Heart right ventricle (tissue), 16 donors: Measurements from ENCODE around the gene ITLN2. TPM values are rescaled to one million over a fixed set of nuclear protein-coding genes. Genes with fewer than 3 reads are reported as not detected.
"Not testable (repeated sequence)": the region's sequence is repeated elsewhere in the genome, so short reads cannot be mapped to it uniquely, and the experiment has no call there.

Experiments used
- ATAC-seq, 8 donors: fragments of 200-7000 bp; cut with Tn5 transposase; one replicate each; pipeline ENCODE4 v1.9.1; 2020; ENCODE audit warnings: mild to moderate bottlenecking in 8 of 8, moderate library complexity in 8 of 8, moderate number of reproducible peaks in 1 of 8
- DNase-seq, 2 donors: peaks; one replicate each; pipeline ENCODE4 v3.0.0-alpha.2; 2020
- H3K27ac ChIP-seq, 10 donors: fragments of 200-600 bp; sonication (generic) in 2 of 10; one replicate each; pipeline versions ENCODE4 v1.5.0 to v1.8.0; 2020 to 2022; ENCODE audit warnings: mild to moderate bottlenecking in 3 of 10
- H3K27me3 ChIP-seq, 7 donors: fragments of 200-600 bp; one replicate each; pipeline ENCODE4 v1.8.0; 2021 to 2022; ENCODE audit warnings: mild to moderate bottlenecking in 2 of 7
- H3K36me3 ChIP-seq, 9 donors: fragments of 200-600 bp; sonication (generic) in 1 of 9; one replicate each; pipeline versions ENCODE4 v1.5.0 to v1.8.0; 2020 to 2022; ENCODE audit warnings: mild to moderate bottlenecking in 2 of 9
- H3K4me1 ChIP-seq, 9 donors: fragments of 200-600 bp; sonication (generic) in 1 of 9; one replicate each; pipeline versions ENCODE4 v1.5.0 to v1.8.0; 2020 to 2022; ENCODE audit warnings: mild to moderate bottlenecking in 4 of 9
- H3K4me3 ChIP-seq, 10 donors: fragments of 200-600 bp; sonication (generic) in 2 of 10; one replicate each; pipeline versions ENCODE4 v1.5.0 to v1.8.0; 2020 to 2022; ENCODE audit warnings: mild to moderate bottlenecking in 7 of 10, moderate library complexity in 2 of 10
- H3K9me3 ChIP-seq, 11 donors: fragments of 200-600 bp in 10 of 11; sonication (generic) in 2 of 11; one replicate each; pipeline versions ENCODE4 v1.5.0 to v1.8.0; 2013 to 2022; ENCODE audit warnings: mild to moderate bottlenecking in 2 of 11, control low read depth in 1 of 11, moderate library complexity in 1 of 11
- CTCF ChIP-seq, 9 donors: fragments of 200-600 bp; sonication (generic) in 2 of 9; IDR thresholded peaks; one replicate each; pipeline versions ENCODE4 v1.5.0 to v1.8.0; 2021 to 2022; ENCODE audit warnings: antibody characterized with exemption in 9 of 9, mild to moderate bottlenecking in 5 of 9, moderate library complexity in 1 of 9
- WGBS, 2 donors: extraction: QIAGEN DNeasy Blood & Tissue Kit; methylation state at CpG; one replicate each; pipeline ENCODE4 v1.1.7; 2013; ENCODE audit warnings: inconsistent platforms in 1 of 2; 5-methylcytosine and 5-hydroxymethylcytosine counted together
- intact Hi-C, 10 donors: fragments of 100-400 bp; cut with DNase I; formaldehyde crosslinking; loops; one replicate each; pipeline versions ENCODE4 v1.11.1 to v1.14.2; 2022
- polyA plus RNA-seq, 2 donors: library from polyadenylated mRNA; stranded (reverse); fragments of 200-250 nt; gene quantifications; one replicate each; pipeline ENCODE4 v1.2.3, GENCODE V29; 2013
- total RNA-seq, 10 donors: library from RNA; stranded (reverse); fragmentation: NEBNext Ultra II Directional in 3 of 10; extraction: Animal tissue kit (Norgen Biotek cat#: 25700) in 3 of 10; gene quantifications; one replicate each; pipeline versions ENCODE4 v1.2.1 to v1.2.4, GENCODE V29; 2021 to 2023
- donor health status: Arrhythmogenic right ventricular cardiomyopathy.
- donor health status: ischemic (EF 13 %, LVEDD 7.1; RV severe dilation, severe dysfunction).
- donor health status: healthy with polysubstance abuse.
- donor health status: DM: no; HTN: yes; CAD: no.
- donor health status: DM: no; HTN: no; CAD: no.
- donor health status: ischemic (EF 25% LVEDD 6.9; RV normal size, moderate dysfunction).
- donor health status: ischemic (EF 25% LVEDD 5.7; RV mildly dilated, moderate dysfunction).
- donor health status: healthy.
- donor health status: DM: yes; HTN: yes; CAD: no.
- donor health status: Ischemic cardiomyopathy.
- donor health status: ischemic (EF 35%, LVEDD 5.7; RV mildly dilated, moderate dysfunction).
- donor health status: nonischemic (EF 11% LVEDD 7.7; RV severe dilation, severe dysfunction).
- donor health status: DM: yes; HTN: yes; CAD: no.
- donor health status: PGD.
- donor health status: ischemic (EF 29% LVEDD 5.4; RV normal size, mild dysfunction).
- donor health status: nonischemic (EF 23%, LVEDD 6.1; RV moderate dilation, normal function).

The ITLN2 gene
- total and polyA plus RNA-seq, 12 donors, result 0.22 TPM; not detected in 11

GRCh38 chr1:160949881-160950280, 4.7 kb downstream of the ITLN2 start:
- no peak for ATAC-seq

GRCh38 chr1:160949216-160949880, 5.3 kb downstream of the ITLN2 start:
- intact Hi-C loops, result loop anchor here in 1 of 10 donors (10.0 kb wide), 1 partner anchor 445 kb away; no protein-coding TSS in a partner anchor
- H3K27ac ChIP-seq, H3K36me3 ChIP-seq, DNase-seq, H3K4me3 ChIP-seq, H3K9me3 ChIP-seq, ATAC-seq: not testable (repeated sequence)
- 34 to 44% methylated on average over 6 to 7 of the region's 7 CpGs for WGBS, 2 donors
- H3K27me3 ChIP-seq, result peaks cover 0 to 38% (median 22%) of the 10 kb centered on the region in 7 donors
- peaks cover 0 to 27% (median 2%) of the 10 kb centered on the region in 9 donors for H3K4me1 ChIP-seq

More at GRCh38 chr1:160949881-160950280, 4.7 kb downstream of the ITLN2 start:
- Histone ChIP-seq H3K36me3 (no peaks in the 10 kb centered on the region), H3K27ac (no peak overlapping the region), H3K4me1 (peaks cover 0 to 27% (median 2%) of the 10 kb centered on the region in 9 donors), H3K27me3 (peaks cover 0 to 33% (median 17%) of the 10 kb centered on the region in 7 donors), H3K4me3 (no peak overlapping the region), H3K9me3 (no peaks in the 10 kb centered on the region)
- no peak for TF ChIP-seq CTCF (IDR thresholded peaks at IDR 0.05)
- DNase-seq, result no peak
- intact Hi-C loops, result loop anchor here (2.0 to 10.0 kb wide), 8 partner anchors 108 to 445 kb away; no protein-coding TSS in a partner anchor
- WGBS, 2 donors, result 88 to 98% methylated on average over 2 of the region's 2 CpGs

GRCh38 chr1:160947174-160947759, 7.3 kb downstream of the ITLN2 start:
- DNase-seq, H3K4me3 ChIP-seq, H3K9me3 ChIP-seq, H3K27ac ChIP-seq, H3K36me3 ChIP-seq, ATAC-seq: not testable (repeated sequence)
- 11 to 12% methylated on average over 7 of the region's 7 CpGs for WGBS, 2 donors
- Histone ChIP-seq H3K27me3 (peaks cover 0 to 46% (median 29%) of the 10 kb centered on the region in 7 donors), H3K4me1 (peaks cover 0 to 27% (median 2%) of the 10 kb centered on the region in 9 donors)
- intact Hi-C loops, result loop anchor here in 1 of 10 donors (10.0 kb wide), 1 partner anchor 442 kb away; no protein-coding TSS in a partner anchor

GRCh38 chr1:160945881-160946280, 8.7 kb downstream of the ITLN2 start:
- ATAC-seq, result not testable (repeated sequence)

GRCh38 chr1:160945079-160945478, 9.5 kb downstream of the ITLN2 start:
- Histone ChIP-seq H3K4me3 (no peak overlapping the region), H3K27me3 (peaks cover 0 to 49% (median 21%) of the 10 kb centered on the region in 7 donors), H3K36me3 (no peaks in the 10 kb centered on the region), H3K4me1 (peaks cover 0 to 21% (median 0%) of the 10 kb centered on the region in 9 donors), H3K27ac (no peak overlapping the region), H3K9me3 (peaks cover 0 to 7% (median 0%) of the 10 kb centered on the region in 11 donors)
- ATAC-seq (no peak), DNase-seq (no peak)
- intact Hi-C loops, result loop anchor here in 1 of 10 donors (10.0 kb wide), 1 partner anchor 440 kb away; no protein-coding TSS in a partner anchor
- TF ChIP-seq CTCF (IDR thresholded peaks at IDR 0.05), result no peak
- 51 to 57% methylated on average over 15 of the region's 15 CpGs for WGBS, 2 donors

More at GRCh38 chr1:160945881-160946280, 8.7 kb downstream of the ITLN2 start:
- not testable (repeated sequence) for H3K27ac ChIP-seq, H3K4me3 ChIP-seq, H3K9me3 ChIP-seq, H3K36me3 ChIP-seq, DNase-seq
- Histone ChIP-seq H3K27me3 (peaks cover 0 to 49% (median 24%) of the 10 kb centered on the region in 7 donors), H3K4me1 (peaks cover 0 to 27% (median 0%) of the 10 kb centered on the region in 9 donors)
- intact Hi-C loops, result loop anchor here in 1 of 10 donors (10.0 kb wide), 1 partner anchor 441 kb away; no protein-coding TSS in a partner anchor
- WGBS, 2 donors, result 86 to 91% methylated on average over 6 of the region's 6 CpGs
